ENCODE data around the gene SMIM41.

SMIM41 gene

DNA sequence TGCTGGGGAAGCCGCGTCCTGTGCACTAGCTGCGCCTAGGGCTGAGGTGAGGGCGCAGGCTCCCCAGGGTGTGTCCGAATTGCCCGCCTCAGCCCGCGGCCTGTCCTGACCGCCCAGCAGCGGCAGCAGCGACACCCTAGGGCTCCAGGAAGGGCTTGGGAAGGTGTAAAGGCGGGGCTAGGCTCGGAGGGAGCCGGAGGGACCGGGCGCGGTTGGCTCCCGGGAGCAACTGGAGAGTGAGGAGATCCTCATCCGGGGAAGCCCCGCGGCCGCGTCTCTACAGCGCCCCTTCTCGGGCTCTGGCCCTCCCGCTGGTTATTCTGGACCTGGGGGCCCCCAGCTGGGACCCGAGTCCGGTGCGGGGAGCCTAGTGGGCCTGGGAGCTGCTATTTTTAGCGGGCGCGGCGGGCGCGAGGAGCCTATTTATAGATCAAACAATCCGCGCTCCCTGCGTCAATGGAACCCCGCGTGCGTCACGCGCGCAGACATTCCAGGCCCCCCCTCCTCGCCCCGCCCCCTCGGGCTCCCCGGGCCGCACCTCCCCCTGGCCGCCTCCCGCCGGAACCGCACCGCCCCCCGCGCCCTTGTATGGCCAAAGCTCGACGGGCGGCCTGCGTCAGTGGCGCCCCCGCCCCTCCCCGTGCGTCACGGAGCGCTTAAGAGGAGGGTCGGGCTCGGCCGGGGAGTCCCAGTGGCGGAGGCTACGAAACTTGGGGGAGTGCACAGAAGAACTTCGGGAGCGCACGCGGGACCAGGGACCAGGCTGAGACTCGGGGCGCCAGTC lies 28.6 kb upstream of the SMIM41 start, which contains the start of gene NR4A1:
TSS of gene NR4A1 (plus strand) at position 685 of the 784 bp plus-strand sequence. CDS start 2,887 bp downstream, outside the sequence.
- peak; percentile 70 for DNase-seq

DNA sequence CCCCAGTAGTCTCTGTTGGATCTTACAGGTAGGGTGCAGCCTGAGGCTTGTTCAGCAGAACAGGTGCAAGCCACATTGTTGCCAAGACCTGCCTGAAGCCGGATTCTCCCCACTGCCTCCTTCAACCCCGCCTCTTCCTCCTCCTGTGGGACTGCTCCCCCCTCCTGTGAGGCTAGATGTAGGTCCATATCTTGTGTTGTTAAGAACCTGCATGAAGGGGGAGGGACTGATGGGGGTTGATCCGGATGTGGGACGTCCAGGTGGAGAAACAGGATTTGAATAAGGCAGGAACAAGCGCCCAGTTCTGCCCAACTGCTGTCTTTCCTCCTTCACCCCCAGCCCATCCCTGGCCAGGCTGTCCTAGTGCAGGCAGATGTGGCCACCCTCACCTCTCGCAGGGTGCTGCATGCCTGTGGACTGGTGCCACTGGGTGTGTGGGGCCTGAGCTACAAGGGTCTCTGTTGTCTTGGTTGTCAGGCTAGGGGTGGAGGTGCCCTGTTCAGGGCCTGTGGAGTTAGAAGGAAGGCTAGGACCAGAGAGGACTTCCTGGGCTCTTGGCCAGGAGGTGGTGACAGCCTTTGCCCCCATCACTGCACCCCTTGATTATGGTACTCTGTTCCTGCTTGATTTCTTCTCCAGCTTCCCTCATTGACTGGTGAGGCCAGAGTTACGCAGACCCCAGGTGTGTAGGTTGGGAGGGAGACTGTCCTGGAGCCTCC lies 26.9 kb upstream of the SMIM41 start:
- no peak for DNase-seq

DNA sequence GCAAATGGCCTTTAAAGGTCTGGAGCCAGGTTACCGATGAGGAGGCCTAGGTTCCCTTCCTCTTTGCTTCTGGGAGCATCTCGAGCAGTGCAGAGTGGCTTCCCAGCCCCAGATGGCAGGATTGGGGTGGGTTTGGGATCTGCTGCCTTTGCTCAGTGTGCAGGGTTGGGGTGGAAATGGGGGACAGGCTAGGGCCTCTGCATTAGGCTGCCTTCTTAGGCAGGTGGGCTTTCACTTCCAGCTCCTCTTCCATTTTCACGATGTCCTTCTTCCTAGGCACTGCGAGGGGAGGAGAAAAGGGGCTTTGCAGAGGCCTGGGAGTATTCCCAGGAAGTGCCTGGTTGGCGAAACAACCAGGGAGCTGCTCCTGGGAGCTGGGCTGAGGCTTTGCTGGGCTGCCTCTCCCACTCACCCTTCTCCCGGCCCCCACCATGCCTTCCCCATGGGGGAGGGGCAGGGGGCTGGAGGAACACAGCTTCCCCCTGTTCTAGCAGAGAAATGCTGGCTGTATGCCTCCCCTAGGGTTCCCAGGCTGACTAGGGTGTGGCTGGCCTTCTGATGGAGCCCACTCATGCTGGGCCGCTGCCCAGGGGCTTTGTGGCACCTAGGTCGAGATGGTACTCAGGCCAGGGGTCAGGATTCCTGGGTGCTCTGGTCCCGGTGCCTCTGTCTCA lies 25.8 kb upstream of the SMIM41 start:
- DNase-seq, result no peak

DNA sequence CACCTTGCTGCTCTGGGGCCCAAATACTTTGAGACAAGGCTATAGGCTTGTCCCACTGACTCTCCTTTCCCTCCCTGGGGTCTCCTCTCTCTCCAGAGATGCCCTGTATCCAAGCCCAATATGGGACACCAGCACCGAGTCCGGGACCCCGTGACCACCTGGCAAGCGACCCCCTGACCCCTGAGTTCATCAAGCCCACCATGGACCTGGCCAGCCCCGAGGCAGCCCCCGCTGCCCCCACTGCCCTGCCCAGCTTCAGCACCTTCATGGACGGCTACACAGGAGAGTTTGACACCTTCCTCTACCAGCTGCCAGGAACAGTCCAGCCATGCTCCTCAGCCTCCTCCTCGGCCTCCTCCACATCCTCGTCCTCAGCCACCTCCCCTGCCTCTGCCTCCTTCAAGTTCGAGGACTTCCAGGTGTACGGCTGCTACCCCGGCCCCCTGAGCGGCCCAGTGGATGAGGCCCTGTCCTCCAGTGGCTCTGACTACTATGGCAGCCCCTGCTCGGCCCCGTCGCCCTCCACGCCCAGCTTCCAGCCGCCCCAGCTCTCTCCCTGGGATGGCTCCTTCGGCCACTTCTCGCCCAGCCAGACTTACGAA lies 25.2 kb upstream of the SMIM41 start:
- DNase-seq, result no peak

DNA sequence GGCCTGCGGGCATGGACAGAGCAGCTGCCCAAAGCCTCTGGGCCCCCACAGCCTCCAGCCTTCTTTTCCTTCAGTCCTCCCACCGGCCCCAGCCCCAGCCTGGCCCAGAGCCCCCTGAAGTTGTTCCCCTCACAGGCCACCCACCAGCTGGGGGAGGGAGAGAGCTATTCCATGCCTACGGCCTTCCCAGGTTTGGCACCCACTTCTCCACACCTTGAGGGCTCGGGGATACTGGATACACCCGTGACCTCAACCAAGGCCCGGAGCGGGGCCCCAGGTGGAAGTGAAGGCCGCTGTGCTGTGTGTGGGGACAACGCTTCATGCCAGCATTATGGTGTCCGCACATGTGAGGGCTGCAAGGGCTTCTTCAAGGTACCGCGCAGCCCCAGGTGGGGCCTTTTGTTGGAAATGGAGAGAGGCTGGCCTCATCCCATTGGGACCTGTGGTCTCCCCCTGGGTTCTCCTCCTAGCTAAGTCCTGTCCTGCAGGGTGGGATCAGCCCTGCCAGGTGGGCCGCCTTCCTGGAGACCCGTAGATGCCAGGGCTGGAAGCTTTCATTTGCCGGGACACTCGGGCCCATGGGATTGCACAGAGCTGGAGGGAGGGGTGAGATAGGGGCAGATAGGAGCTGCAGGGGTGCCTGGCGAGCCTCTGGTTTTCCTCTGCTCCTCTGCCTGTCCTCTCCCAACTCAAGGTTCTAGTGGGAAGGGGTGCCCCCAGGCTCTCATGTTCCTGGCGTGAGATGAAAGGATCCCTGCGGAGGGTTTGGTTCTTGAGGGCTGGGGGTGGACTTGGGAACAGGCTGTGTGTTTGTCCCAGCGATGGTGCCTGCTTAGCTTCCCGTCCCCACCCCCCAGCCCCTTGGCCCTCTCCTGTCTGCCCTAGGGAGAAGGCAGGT lies 24.4 kb upstream of the SMIM41 start:
- DNase-seq, result no peak

DNA sequence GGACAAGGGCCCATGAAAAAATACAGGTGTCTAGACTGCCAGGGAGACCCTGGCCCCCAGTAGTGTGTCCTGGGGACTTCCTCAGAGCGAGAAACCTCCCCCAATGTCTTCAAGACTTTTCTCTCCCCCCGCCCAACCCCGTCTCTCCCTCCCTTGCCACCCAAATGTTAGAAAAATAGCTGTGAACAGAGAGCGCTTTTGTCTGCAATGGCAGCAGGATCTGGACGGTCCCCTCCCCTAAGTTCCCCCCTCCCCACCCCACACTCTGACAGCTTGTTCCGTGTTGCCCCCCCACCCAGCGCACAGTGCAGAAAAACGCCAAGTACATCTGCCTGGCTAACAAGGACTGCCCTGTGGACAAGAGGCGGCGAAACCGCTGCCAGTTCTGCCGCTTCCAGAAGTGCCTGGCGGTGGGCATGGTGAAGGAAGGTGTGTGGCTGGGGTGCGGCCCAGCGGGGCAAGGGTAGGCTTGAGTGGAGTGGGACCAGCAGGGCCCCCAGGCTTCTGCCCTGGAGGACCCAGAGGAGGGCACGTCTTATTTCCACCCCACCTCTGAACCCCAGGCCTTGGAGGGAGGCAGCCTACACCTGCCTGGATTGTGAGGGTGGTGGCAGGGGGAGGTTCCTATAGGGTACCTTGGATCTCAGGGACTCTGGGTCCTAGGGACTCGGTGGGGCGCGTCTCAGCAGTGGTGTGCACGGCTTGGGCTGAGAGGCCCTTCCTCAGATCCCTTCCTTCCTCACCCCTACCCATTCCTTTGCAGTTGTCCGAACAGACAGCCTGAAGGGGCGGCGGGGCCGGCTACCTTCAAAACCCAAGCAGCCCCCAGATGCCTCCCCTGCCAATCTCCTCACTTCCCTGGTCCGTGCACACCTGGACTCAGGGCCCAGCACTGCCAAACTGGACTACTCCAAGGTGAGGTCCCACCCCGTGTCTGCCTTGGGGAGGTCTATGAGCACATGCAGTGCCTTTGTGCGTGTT lies 23.5 kb upstream of the SMIM41 start:
- DNase-seq, result no peak

DNA sequence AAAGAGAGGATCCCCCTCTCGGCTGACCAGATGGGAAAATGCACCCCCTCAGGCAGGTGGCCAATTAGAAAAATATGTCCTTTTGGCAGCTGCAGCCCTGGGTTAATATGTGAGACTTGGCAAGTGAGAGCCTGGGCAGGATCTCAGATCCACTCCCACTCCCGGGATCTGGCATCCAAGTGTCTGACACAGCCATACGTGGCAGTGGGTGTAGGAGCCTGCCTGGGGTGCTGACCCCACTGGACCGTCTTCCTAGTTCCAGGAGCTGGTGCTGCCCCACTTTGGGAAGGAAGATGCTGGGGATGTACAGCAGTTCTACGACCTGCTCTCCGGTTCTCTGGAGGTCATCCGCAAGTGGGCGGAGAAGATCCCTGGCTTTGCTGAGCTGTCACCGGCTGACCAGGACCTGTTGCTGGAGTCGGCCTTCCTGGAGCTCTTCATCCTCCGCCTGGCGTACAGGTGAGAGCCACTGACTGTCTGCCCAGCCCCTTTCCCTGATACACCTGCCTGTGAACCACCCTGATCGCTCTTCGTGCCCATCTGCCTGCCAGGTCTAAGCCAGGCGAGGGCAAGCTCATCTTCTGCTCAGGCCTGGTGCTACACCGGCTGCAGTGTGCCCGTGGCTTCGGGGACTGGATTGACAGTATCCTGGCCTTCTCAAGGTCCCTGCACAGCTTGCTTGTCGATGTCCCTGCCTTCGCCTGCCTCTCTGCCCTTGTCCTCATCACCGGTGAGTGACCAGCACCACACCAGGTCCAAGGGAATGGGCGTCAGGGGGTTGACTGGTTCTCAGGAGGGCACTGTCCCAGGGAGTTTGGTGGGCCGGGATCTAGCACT lies 22.5 kb upstream of the SMIM41 start:
- no peak for DNase-seq

DNA sequence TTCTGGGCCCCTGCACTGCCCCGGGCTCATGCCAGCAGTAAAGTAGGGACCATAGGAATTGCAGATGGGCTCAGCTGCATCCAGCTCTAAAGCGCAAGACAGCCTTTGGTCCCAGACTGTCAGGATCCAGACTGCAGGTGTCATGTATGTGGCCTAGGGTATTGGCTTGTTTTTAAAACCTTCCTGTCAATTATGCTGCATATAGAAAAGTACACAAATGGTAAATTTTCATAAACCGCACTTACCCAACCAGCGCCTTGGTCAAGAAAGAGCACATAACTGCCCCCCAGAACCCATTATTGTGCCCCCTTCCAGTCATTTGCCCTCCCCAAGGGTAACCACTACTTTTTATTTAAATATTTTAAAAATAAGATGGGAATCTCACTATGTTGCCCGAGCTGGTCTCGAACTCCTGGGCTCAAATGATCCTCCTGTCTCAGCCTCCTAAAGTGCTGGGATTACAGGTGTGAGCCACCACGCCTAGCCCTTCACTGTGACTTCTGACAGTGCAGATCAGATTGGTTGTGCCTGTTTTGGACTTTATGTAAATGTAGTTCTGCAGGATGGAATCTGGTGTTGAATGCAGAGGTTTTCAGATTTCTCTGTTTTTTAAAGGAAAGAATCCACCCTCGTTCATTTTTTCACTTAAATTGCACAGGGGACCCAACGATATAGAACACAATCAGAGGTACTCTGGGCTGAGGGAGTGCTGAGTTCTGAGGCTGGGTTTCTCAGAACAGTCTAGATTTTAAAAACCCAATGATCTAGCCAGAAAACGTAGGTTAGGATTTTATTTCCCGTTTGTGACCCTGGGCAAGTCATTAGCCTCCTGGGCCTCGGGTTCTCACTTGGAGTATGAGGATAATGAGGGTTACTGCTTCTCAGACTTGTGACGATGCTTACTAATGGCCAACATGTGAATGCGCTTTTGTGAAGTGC lies 21.6 kb upstream of the SMIM41 start:
- no peak for DNase-seq

DNA sequence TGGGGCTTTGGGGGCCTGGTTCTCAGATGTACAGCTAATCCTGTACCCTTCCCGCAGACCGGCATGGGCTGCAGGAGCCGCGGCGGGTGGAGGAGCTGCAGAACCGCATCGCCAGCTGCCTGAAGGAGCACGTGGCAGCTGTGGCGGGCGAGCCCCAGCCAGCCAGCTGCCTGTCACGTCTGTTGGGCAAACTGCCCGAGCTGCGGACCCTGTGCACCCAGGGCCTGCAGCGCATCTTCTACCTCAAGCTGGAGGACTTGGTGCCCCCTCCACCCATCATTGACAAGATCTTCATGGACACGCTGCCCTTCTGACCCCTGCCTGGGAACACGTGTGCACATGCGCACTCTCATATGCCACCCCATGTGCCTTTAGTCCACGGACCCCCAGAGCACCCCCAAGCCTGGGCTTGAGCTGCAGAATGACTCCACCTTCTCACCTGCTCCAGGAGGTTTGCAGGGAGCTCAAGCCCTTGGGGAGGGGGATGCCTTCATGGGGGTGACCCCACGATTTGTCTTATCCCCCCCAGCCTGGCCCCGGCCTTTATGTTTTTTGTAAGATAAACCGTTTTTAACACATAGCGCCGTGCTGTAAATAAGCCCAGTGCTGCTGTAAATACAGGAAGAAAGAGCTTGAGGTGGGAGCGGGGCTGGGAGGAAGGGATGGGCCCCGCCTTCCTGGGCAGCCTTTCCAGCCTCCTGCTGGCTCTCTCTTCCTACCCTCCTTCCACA lies 20.7 kb upstream of the SMIM41 start:
- DNase-seq, result peak; percentile 34

DNA sequence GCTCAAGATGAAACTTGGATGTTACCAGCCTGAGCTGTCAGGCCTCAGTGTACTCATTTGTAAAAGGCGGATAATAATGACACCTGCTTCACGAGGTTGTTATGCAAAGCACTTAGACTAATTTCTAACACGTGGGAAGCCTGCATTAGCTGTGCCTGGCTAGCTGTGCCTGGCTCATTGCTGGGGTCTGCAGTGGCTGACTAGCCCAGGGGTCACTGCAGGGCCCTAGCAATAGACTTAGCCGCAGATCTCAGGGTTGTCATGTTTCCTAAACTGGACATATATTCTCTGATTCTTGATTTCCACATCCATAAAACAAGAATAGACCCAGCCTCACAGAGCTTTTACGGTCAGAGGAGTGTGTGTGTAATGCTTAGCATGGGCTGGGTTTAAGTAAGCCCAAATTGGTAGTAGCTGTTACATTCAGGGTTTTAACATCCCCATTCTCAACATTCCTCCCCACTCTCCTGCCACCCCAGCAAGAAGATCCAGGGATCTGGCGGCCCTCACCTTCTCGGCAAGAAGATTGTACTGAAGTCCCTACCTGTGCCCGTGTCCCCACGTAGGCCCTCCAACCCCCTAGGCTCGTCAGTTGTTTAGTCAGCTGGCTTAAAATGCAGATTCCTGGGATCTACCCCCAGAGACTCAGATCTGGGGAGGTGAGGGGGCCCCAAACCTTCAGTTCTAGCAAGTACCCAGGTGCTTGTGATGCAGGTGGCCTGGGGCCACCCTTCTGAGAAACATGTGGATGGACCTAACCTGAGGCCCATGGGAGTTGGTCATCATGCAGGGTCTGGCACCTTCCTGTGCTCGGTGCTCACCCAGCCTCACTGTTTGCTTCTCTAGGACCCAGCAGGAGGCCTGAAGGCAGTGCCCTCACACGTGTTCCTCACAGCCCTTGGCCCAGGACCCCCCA lies 19.7 kb upstream of the SMIM41 start:
- peak; percentile 53 for DNase-seq

DNA sequence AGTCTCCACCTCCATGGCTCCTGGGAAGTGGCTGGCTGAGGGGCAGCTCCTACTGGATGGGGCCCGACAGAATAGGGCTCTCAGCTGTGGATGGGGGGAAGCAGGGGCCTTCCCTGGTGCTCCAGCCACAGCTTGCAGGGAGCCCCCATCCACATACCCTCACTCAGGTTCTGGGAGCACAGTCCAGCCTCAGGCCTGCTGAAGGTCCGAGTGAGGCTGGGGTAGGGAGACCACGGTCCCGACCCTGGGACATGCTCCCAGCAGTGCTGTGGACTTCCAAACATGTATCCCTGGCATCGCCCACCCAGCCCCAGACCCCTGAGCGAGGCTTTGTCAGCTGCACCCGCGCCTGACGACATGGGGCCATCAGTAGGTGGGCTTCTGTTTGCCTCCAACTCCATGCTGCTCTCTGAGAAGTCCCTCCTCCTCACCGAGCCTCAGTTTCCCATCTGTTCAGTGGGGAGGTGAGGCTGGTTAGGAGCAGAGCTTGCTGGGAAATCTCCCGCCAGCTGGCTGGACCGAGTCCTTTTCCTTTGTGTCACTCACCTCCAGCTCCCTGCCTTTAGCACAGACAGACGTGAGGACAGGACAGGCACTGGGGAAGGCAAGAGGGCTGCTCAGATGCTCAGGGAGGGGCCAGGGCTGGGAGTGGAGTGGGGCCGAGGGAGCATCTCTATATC lies 18.9 kb upstream of the SMIM41 start:
- DNase-seq, result no peak

DNA sequence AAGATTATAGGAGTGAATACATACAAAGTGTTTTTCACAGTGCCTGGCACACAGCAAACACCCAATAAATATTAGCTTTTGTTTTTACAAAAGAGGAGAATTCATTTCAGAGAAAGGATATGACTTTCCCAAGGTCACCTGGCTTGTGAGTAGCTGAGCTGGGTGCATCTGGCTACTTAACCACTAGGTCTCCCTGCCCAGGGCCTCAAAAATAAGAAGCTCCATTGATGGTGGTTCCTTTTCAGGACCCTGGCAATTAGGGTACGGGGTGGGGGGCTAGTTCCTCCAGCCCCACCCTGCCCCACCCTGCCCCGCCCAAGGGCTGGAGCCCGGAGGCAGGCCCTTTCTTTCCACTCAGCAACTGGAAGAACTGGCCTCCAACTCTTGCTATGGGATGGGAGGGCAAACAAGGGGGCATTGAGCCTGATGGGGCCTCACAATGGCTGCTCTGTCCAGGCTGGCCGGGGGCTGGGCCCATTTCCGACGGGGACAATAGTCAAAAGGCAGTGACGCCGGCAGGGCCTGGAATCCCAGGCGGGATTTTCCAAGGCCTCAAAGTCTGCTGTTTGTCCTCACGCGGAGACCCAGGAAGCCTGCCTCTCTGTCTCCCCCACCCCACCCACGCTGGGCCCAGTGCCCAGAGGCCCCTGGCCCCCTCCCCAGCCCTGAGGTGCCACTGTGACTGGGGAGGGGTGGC lies 17.9 kb upstream of the SMIM41 start:
- DNase-seq, result no peak

DNA sequence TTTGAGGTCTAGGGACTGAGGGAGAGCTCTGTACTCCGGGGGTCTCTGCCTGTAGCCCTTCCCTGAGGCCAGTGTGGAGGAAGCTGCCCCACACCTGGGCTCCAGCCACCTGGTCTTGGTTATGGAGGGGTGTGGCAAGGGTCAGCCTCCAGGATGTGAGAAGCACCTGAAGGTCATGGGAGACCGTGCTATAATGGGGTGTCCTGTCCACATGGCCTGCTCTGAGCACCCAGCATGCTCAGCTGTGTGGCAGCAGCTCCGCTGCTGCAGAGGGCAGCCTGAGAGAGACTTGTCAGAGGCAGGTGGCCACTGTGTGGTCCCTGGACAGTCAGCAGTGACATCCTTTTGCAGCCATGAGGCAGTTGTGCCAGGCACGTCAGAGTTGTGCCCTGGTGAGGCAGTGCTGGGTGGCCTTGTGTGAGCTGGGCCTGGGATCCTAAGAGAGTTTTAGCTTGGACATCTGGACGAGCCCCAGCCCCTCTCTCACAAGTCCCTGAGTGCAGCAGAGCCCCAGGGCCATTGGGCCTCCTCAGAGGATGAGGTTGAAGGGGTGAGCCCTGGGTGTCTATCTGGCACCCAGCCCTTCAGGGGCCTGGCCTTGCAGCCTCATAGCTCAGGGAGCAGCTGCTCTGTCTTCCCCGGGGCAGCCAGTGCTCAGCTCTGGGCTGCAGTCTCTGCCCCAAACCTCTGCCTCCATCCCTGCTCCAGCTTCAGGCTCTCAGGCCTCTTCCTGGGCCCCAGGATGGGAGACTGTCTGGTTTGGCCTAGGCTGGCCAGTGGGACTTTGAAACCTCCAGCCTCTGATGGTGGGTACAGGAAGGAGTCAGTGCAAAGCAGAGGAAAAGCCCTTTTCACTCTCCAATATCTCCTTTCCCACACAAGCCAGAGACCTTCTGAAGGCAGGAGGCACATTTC lies 17.1 kb upstream of the SMIM41 start:
- DNase-seq, result no peak

DNA sequence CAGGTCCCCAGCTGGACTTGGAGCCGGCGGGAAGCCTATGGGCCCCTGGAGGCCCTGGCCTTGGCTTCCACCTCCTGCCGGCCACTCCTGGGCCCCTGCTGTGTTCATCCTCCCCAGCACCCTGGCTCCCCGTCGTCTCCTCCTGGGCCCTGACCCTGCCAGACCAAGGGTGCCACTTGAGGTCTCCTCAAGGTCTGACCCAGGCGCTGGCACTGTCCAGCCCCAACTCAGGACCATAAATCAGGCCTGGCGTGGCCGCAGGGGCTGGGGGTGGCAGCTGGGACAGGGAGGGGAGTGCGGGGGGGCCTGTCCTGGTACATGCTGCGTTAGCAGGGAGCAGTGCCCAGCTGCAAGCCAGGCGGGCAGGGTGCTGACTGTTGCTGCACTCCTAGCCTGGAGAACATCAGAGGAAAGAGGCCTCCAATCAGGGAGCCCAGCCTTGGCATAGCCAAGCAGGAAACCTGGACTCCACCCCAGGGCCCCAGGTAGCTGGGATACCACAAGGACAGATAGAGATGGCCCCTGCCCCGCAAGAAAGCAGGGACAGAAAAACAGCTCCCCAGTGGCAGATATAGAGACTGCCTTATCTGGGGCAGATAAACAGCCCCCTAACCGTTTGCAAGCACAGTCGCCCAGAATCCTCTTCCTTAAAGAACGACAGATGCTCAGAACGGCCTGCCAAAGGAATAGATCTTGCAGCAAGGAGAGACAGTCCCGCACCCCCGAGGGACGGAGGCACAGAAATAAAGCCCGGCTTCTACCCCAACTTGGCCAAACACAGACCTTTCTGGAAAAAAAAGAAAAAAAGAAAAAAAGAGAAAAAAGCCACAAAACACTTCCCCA lies 16.2 kb upstream of the SMIM41 start:
- DNase-seq, result no peak
